ENCODE measurements around the gene SOBP. TPM values are rescaled to one million over a fixed set of nuclear protein-coding genes. Genes with fewer than 3 reads are reported as not detected.

The SOBP gene
- total RNA-seq, 2 donors from 2014 or later, result 1.5 to 1.9 TPM

GRCh38 chr6:107656883-107657282, 167.0 kb downstream of the SOBP start:
- no peak overlapping the region for H3K4me3 ChIP-seq (ENCODE audit: low read length)
- H3K36me3 Mint-ChIP-seq (ENCODE audit: low read depth), result no peaks in the 10 kb centered on the region
- WGBS, 2 experiments (ENCODE audit: insufficient coverage in 1 of 2, insufficient read length in 1 of 2), result 83 to 95% methylated on average over 7 to 8 of the region's 8 CpGs
- H3K36me3 ChIP-seq (ENCODE audit: control insufficient read depth, insufficient read depth, low read length), result no peaks in the 10 kb centered on the region
- no peak for TF ChIP-seq CTCF (conservative IDR thresholded peaks at IDR 0.05)
- no peak for DNase-seq
- no peak overlapping the region for H3K27ac Mint-ChIP-seq
- no peaks in the 10 kb centered on the region for H3K9me3 Mint-ChIP-seq
- no peak overlapping the region for H3K4me3 Mint-ChIP-seq
- peaks cover 3% of the 10 kb centered on the region for H3K9me3 ChIP-seq (ENCODE audit: control insufficient read depth, low read length)
- H3K27ac ChIP-seq (ENCODE audit: low read depth, low read length), result no peak overlapping the region
- H3K4me1 Mint-ChIP-seq, result peaks cover 20% of the 10 kb centered on the region
- H3K27me3 Mint-ChIP-seq (ENCODE audit: insufficient read depth), result no peaks in the 10 kb centered on the region
- H3K4me1 ChIP-seq (ENCODE audit: control insufficient read depth, insufficient read depth, low read length), result peaks cover 4% of the 10 kb centered on the region
- no peaks in the 10 kb centered on the region for H3K27me3 ChIP-seq (ENCODE audit: control insufficient read depth, insufficient read depth, low read length, poor library complexity, severe bottlenecking)
- no peak overlapping the region for H3K9ac ChIP-seq (ENCODE audit: extremely low read depth, low read length, poor library complexity, severe bottlenecking)

GRCh38 chr6:107657373-107657754, 167.4 kb downstream of the SOBP start:
- DNase-seq, result no peak
- no peaks in the 10 kb centered on the region for H3K36me3 ChIP-seq (ENCODE audit: control insufficient read depth, insufficient read depth, low read length)
- no peaks in the 10 kb centered on the region for H3K27me3 ChIP-seq (ENCODE audit: control insufficient read depth, insufficient read depth, low read length, poor library complexity, severe bottlenecking)
- Mint-ChIP-seq H3K36me3 (ENCODE audit: low read depth) (no peaks in the 10 kb centered on the region), H3K9me3 (no peaks in the 10 kb centered on the region), H3K27me3 (ENCODE audit: insufficient read depth) (no peaks in the 10 kb centered on the region), H3K4me1 (peaks cover 20% of the 10 kb centered on the region), H3K27ac (no peak overlapping the region), H3K4me3 (no peak overlapping the region)
- H3K4me3 ChIP-seq (ENCODE audit: low read length), result no peak overlapping the region
- WGBS, 2 experiments (ENCODE audit: insufficient coverage in 1 of 2, insufficient read length in 1 of 2), result 93 to 94% methylated on average over 2 to 3 of the region's 3 CpGs
- H3K9ac ChIP-seq (ENCODE audit: extremely low read depth, low read length, poor library complexity, severe bottlenecking), result no peak overlapping the region
- no peaks in the 10 kb centered on the region for H3K9me3 ChIP-seq (ENCODE audit: control insufficient read depth, low read length)
- no peak for TF ChIP-seq CTCF (conservative IDR thresholded peaks at IDR 0.05)
- no peak overlapping the region for H3K27ac ChIP-seq (ENCODE audit: low read depth, low read length)
- peaks cover 4% of the 10 kb centered on the region for H3K4me1 ChIP-seq (ENCODE audit: control insufficient read depth, insufficient read depth, low read length)

- peak; percentile 37 for TF ChIP-seq CTCF (conservative IDR thresholded peaks at IDR 0.05)
- no peak overlapping the region for H3K9ac ChIP-seq (ENCODE audit: extremely low read depth, low read length, poor library complexity, severe bottlenecking)
- H3K36me3 ChIP-seq (ENCODE audit: control insufficient read depth, insufficient read depth, low read length), result no peaks in the 10 kb centered on the region
- no peaks in the 10 kb centered on the region for H3K9me3 ChIP-seq (ENCODE audit: control insufficient read depth, low read length)
- DNase-seq, result peak; percentile 64
- Mint-ChIP-seq H3K36me3 (ENCODE audit: low read depth) (no peaks in the 10 kb centered on the region), H3K9me3 (no peaks in the 10 kb centered on the region), H3K27ac (no peak overlapping the region), H3K4me1 (peaks cover 20% of the 10 kb centered on the region), H3K27me3 (ENCODE audit: insufficient read depth) (no peaks in the 10 kb centered on the region), H3K4me3 (no peak overlapping the region)
- H3K4me3 ChIP-seq (ENCODE audit: low read length), result no peak overlapping the region
- peaks cover 4% of the 10 kb centered on the region for H3K4me1 ChIP-seq (ENCODE audit: control insufficient read depth, insufficient read depth, low read length)
- peak overlapping the region; percentile 77 for H3K27ac ChIP-seq (ENCODE audit: low read depth, low read length)
- 73 to 87% methylated on average over 10 to 17 of the region's 17 CpGs for WGBS, 2 experiments (ENCODE audit: insufficient coverage in 1 of 2, insufficient read length in 1 of 2)
- H3K27me3 ChIP-seq (ENCODE audit: control insufficient read depth, insufficient read depth, low read length, poor library complexity, severe bottlenecking), result no peaks in the 10 kb centered on the region
Observed at GRCh38 chr6:107657755-107658461, 168.0 kb downstream of the SOBP start.

All from endodermal cell (in vitro differentiated cells).